ENCODE results near the gene VAPB. TPM values are rescaled to one million over a fixed set of nuclear protein-coding genes. Genes with fewer than 3 reads are reported as not detected.
A peak's percentile ranks its signal among the peaks of the same experiment; 100 is the strongest.

VAPB gene
- total and polyA plus RNA-seq, 2 of the 4 experiments (the other 2 are of a cell fraction), result 9.1 to 26.0 TPM

- TF ChIP-seq CHD1 (IDR thresholded peaks at IDR 0.05; ENCODE audit: low read depth, low read length), result no peak
Measured at GRCh38 chr20:58470336-58471192, 81.5 kb downstream of the VAPB start (continued).

- Histone ChIP-seq H3K9me3 (ENCODE audit: control insufficient read depth, insufficient read depth, low read length) (no peaks in the 10 kb centered on the region), H2AK9ac (replicated peaks; ENCODE audit: low read depth, low read length, poor library complexity) (no peak overlapping the region), H3K18ac (ENCODE audit: low read depth, low read length) (no peak overlapping the region), H3K79me1 (ENCODE audit: low read depth in 1 of 2, low read length in 2 of 2) (no peaks in the 10 kb centered on the region), H3K23ac (ENCODE audit: low read depth, low read length) (no peak overlapping the region), H3K27ac (ENCODE audit: insufficient read depth, low read length) (no peak overlapping the region), H2BK5ac (ENCODE audit: low read depth, low read length, poor library complexity, severe bottlenecking) (no peak overlapping the region), H3K9me1 (ENCODE audit: insufficient read depth, low read length) (no peaks in the 10 kb centered on the region; the same call in 1 of the 2 replicates), H3K36me3 (ENCODE audit: control insufficient read depth, insufficient read depth, low read length) (no peaks in the 10 kb centered on the region), H4K8ac (ENCODE audit: low read depth in 2 of 2, low read length in 2 of 2) (no peak overlapping the region), H3K14ac (replicated peaks; ENCODE audit: low read depth, low read length) (no peak overlapping the region), H3K4me1 (ENCODE audit: control insufficient read depth, insufficient read depth, low read length) (no peaks in the 10 kb centered on the region; the same call in 1 of the 2 replicates), H4K20me1 (ENCODE audit: insufficient read depth, low read length) (no peaks in the 10 kb centered on the region), H3K4me3 (ENCODE audit: insufficient read depth, low read depth, low read length) (no peak overlapping the region), H2AK5ac (ENCODE audit: low read depth, low read length) (no peak overlapping the region; the same call in 1 of the 2 replicates), H3K27me3 (ENCODE audit: control insufficient read depth, insufficient read depth, low read length) (no peaks in the 10 kb centered on the region), H3K9ac (ENCODE audit: low read depth, low read length) (no peak overlapping the region), H3K4ac (ENCODE audit: low read depth, low read length) (no peak overlapping the region), H4K5ac (ENCODE audit: low read depth, low read length) (no peak overlapping the region), H3K4me2 (ENCODE audit: low read depth, low read length) (no peak overlapping the region), H2BK20ac (ENCODE audit: low read depth, low read length) (no peak overlapping the region), H4K91ac (ENCODE audit: insufficient read depth, low read depth, low read length) (no peak overlapping the region), H2BK15ac (ENCODE audit: low read depth, low read length) (no peak overlapping the region), H2BK120ac (ENCODE audit: low read depth, low read length) (no peak overlapping the region), H2AFZ (replicated peaks; ENCODE audit: low read length, poor library complexity) (no peak overlapping the region), H3K56ac (ENCODE audit: extremely low read depth, insufficient read depth, low read length) (no peak overlapping the region)
- 46% methylated on average over 4 of the region's 26 CpGs; no CpG with 5 or more reads in 1 of the 2 experiments for WGBS, 2 experiments (ENCODE audit: extremely low coverage in 2 of 2, insufficient read length in 1 of 2)
- TF ChIP-seq MAFK (IDR thresholded peaks at IDR 0.05; ENCODE audit: low read depth, low read length) (no peak), SMC3 (IDR thresholded peaks at IDR 0.05; ENCODE audit: low read depth, low read length) (no peak), MXI1 (IDR thresholded peaks at IDR 0.05; ENCODE audit: borderline replicate concordance, low read depth, low read length) (no peak), BHLHE40 (IDR thresholded peaks at IDR 0.05; ENCODE audit: low read depth, low read length) (no peak), RFX5 (IDR thresholded peaks at IDR 0.05; ENCODE audit: low read depth, low read length) (no peak), USF2 (IDR thresholded peaks at IDR 0.05; ENCODE audit: low read depth, low read length) (no peak), NFE2L2 (IDR thresholded peaks at IDR 0.05; ENCODE audit: low read depth, low read length) (no peak), CHD1 (IDR thresholded peaks at IDR 0.05; ENCODE audit: low read depth, low read length) (no peak), ELK1 (IDR thresholded peaks at IDR 0.05; ENCODE audit: borderline replicate concordance, low read depth, low read length) (no peak), CEBPB (IDR thresholded peaks at IDR 0.05; ENCODE audit: low read depth, low read length) (no peak), POLR2A (IDR thresholded peaks at IDR 0.05; ENCODE audit: low read depth, low read length) (no peak), FOS (IDR thresholded peaks at IDR 0.05; ENCODE audit: low read depth, low read length) (no peak)
- ChIA-PET CTCF (no interaction called here), POLR2A (ENCODE audit: unreplicated experiment) (no interaction called here)
- dilution Hi-C loops (cut with HindIII; ENCODE audit: low sequenced_read_pairs, unreplicated experiment), result no loop called here
- in situ Hi-C loops (cut with MboI; ENCODE audit: low sequenced_read_pairs), result loop anchor here (10.0 kb wide), 1 partner anchor 383 kb away; the partner anchor contains the start of genes GNAS and GNAS-AS1
- intact Hi-C loops (cut with micrococcal nuclease), result no loop called here
- peak; percentile 15 for DNase-seq
- peak; percentile 32; the same call in 1 of the 2 replicates for ATAC-seq (ENCODE audit: low read depth)
- no TSS peak for BruUV-seq (replicated peaks)
Measured at GRCh38 chr20:58471193-58472164, 82.5 kb downstream of the VAPB start.

All from IMR-90 (cell line).